ENCODE results near the gene TRPM3. TPM values are rescaled to one million over a fixed set of nuclear protein-coding genes. Genes with fewer than 3 reads are reported as not detected.

The TRPM3 gene
- total and polyA plus RNA-seq, 9 of the 15 experiments (the other 6 are each of a cell fraction or from before 2014, with no cell fraction given), result 0.04 TPM; not detected in 8

- TF ChIP-seq, protein P1, sequence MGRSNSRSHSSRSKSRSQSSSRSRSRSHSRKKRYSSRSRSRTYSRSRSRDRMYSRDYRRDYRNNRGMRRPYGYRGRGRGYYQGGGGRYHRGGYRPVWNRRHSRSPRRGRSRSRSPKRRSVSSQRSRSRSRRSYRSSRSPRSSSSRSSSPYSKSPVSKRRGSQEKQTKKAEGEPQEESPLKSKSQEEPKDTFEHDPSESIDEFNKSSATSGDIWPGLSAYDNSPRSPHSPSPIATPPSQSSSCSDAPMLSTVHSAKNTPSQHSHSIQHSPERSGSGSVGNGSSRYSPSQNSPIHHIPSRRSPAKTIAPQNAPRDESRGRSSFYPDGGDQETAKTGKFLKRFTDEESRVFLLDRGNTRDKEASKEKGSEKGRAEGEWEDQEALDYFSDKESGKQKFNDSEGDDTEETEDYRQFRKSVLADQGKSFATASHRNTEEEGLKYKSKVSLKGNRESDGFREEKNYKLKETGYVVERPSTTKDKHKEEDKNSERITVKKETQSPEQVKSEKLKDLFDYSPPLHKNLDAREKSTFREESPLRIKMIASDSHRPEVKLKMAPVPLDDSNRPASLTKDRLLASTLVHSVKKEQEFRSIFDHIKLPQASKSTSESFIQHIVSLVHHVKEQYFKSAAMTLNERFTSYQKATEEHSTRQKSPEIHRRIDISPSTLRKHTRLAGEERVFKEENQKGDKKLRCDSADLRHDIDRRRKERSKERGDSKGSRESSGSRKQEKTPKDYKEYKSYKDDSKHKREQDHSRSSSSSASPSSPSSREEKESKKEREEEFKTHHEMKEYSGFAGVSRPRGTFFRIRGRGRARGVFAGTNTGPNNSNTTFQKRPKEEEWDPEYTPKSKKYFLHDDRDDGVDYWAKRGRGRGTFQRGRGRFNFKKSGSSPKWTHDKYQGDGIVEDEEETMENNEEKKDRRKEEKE (IDR thresholded peaks at IDR 0.05; ENCODE audit: borderline replicate concordance in 1 of 2, control insufficient read depth in 1 of 2, low read depth in 2 of 2, low read length in 1 of 2), result no peak
- peak; percentile 97 for TF ChIP-seq NCOR1 (IDR thresholded peaks at IDR 0.05)
- TF ChIP-seq ZBTB40 (IDR thresholded peaks at IDR 0.05), result no peak
- no peak for TF ChIP-seq ZBTB40 (CRISPR knock-in tag; IDR thresholded peaks at IDR 0.05)
- no peak for TF ChIP-seq HEY1 (CRISPR knock-in tag; IDR thresholded peaks at IDR 0.05; ENCODE audit: borderline replicate concordance)
- TF ChIP-seq TEAD2 (tag; IDR thresholded peaks at IDR 0.05), result no peak
- peak; percentile 29 for TF ChIP-seq KDM5B (IDR thresholded peaks at IDR 0.05; ENCODE audit: insufficient replicate concordance, low read depth, low read length)
- peak; percentile 83; the same call in 1 of the 2 replicates for TF ChIP-seq LEF1 (IDR thresholded peaks at IDR 0.05)
- TF ChIP-seq SMAD1 (IDR thresholded peaks at IDR 0.05; ENCODE audit: low read depth, low read length, partially characterized antibody), result peak; percentile 36
- TF ChIP-seq KLF13 (tag; IDR thresholded peaks at IDR 0.05; ENCODE audit: borderline replicate concordance, low read depth), result peak; percentile 61
- TF ChIP-seq CEBPZ (IDR thresholded peaks at IDR 0.05; ENCODE audit: borderline replicate concordance, low read depth, low read length), result no peak
Measured at GRCh38 chr9:70485273-70485858, 636.1 kb downstream of the TRPM3 start (continued).

Data from K562 (cell line).